HepG2 (cell line): ENCODE results near the gene PARN. TPM values are rescaled to one million over a fixed set of nuclear protein-coding genes. Genes with fewer than 3 reads are reported as not detected.
A peak's percentile ranks its signal among the peaks of the same experiment; 100 is the strongest.

ENCODE experiments used
- CENPT ChIP-seq: sonication (generic); formaldehyde crosslinking; IDR thresholded peaks from 2 replicates; pipeline ENCODE4 v1.8.0; 2022; ENCODE audit warnings: low read depth, mild to moderate bottlenecking, moderate library complexity, missing genetic modification reagents
- FOXP4 ChIP-seq: sonication (generic); formaldehyde crosslinking; IDR thresholded peaks from 2 replicates; pipeline ENCODE4 v1.4.0; 2020; ENCODE audit warnings: missing genetic modification reagents
- HES4 ChIP-seq: sonication (generic); formaldehyde crosslinking; IDR thresholded peaks from 2 replicates; pipeline ENCODE4 v1.9.0; 2021; ENCODE audit warnings: mild to moderate bottlenecking, missing genetic modification reagents, borderline replicate concordance
- IRF9 ChIP-seq: sonication (generic); formaldehyde crosslinking; IDR thresholded peaks from 2 replicates; pipeline ENCODE4 v1.8.0; 2022; ENCODE audit warnings: missing genetic modification reagents, mild to moderate bottlenecking, borderline replicate concordance
- KIAA2018 ChIP-seq: sonication (generic); formaldehyde crosslinking; IDR thresholded peaks from 2 replicates; pipeline ENCODE4 v1.5.0; 2020; ENCODE audit warnings: mild to moderate bottlenecking, missing genetic modification reagents, borderline replicate concordance
- REST ChIP-seq, 2 experiments: IDR thresholded peaks; 2 replicates each; pipeline ENCODE4 v1.6.1; 2011 to 2012; ENCODE audit warnings: low read length in 2 of 2, borderline replicate concordance in 1 of 2, low read depth in 1 of 2, mild to moderate bottlenecking in 1 of 2, moderate library complexity in 1 of 2
- SP4 ChIP-seq: sonication (generic); formaldehyde crosslinking; IDR thresholded peaks from 2 replicates; pipeline ENCODE4 v1.8.1; 2023; ENCODE audit warnings: mild to moderate bottlenecking, missing genetic modification reagents
- ZNF263 ChIP-seq: sonication (generic); formaldehyde crosslinking; IDR thresholded peaks from 2 replicates; pipeline ENCODE4 v1.4.0; 2020; ENCODE audit warnings: missing genetic modification reagents
- ZNF317 ChIP-seq: sonication (generic); formaldehyde crosslinking; IDR thresholded peaks from 2 replicates; pipeline ENCODE4 v1.5.0; 2020; ENCODE audit warnings: mild to moderate bottlenecking, missing genetic modification reagents
- ZNF343 ChIP-seq: sonication (generic); formaldehyde crosslinking; IDR thresholded peaks from 2 replicates; pipeline ENCODE4 v1.4.0; 2020; ENCODE audit warnings: mild to moderate bottlenecking, missing genetic modification reagents
- ZNF496 ChIP-seq: sonication (generic); formaldehyde crosslinking; IDR thresholded peaks from 2 replicates; pipeline ENCODE4 v1.8.1; 2023; ENCODE audit warnings: mild to moderate bottlenecking, moderate library complexity, missing genetic modification reagents; ENCODE audit not compliant: insufficient replicate concordance
- ZNF615 ChIP-seq: sonication (generic); formaldehyde crosslinking; IDR thresholded peaks from 2 replicates; pipeline ENCODE4 v1.5.0; 2020; ENCODE audit warnings: mild to moderate bottlenecking, missing genetic modification reagents, borderline replicate concordance
- ZSCAN25 ChIP-seq: sonication (generic); formaldehyde crosslinking; IDR thresholded peaks from 2 replicates; pipeline ENCODE4 v1.8.0; 2022; ENCODE audit warnings: mild to moderate bottlenecking, missing genetic modification reagents
- polyA plus RNA-seq, 8 experiments: library from polyadenylated mRNA; depleted of rRNA in 3 of 8; stranded (reverse) in 7 of 8; unstranded in 1 of 8; fragments of >200 nt; fragmentation: Illumina TruSeq in 4 of 8; extraction: Trizol in 4 of 8; gene quantifications; 2 replicates each; pipeline versions ENCODE4 v1.2.1 to v1.2.3, GENCODE V29; 2011 to 2016; ENCODE audit warnings: low read depth in 4 of 8, missing spikeins in 1 of 8, mixed read lengths in 1 of 8; ENCODE audit not compliant: insufficient read depth in 1 of 8
- total RNA-seq, 5 experiments: library from RNA; depleted of rRNA; stranded (reverse); fragments of >200 nt; fragmentation: Illumina TruSeq; extraction: Trizol; gene quantifications; 2 replicates each; pipeline ENCODE4 v1.2.3, GENCODE V29; 2016; ENCODE audit warnings: low read depth in 1 of 5

Gene PARN
- total and polyA plus RNA-seq, 2 of the 13 experiments (the other 11 are each of a cell fraction or from before 2014, with no cell fraction given): 13.3 to 47.6 TPM

GRCh38 chr16:14420721-14421488 lies 209.2 kb downstream of the PARN start (continued):
- peak; percentile 42; the same call in 1 of the 2 replicates for TF ChIP-seq FOXP4 (CRISPR knock-in tag)
- no peak; the same call in 1 of the 2 replicates for TF ChIP-seq ZSCAN25 (CRISPR knock-in tag)
- TF ChIP-seq ZNF615 (CRISPR knock-in tag): no peak
- TF ChIP-seq ZNF343 (CRISPR knock-in tag): no peak
- no peak for TF ChIP-seq REST (IDR thresholded peaks at IDR 0.05; ENCODE audit: borderline replicate concordance in 1 of 2, low read depth in 1 of 2, low read length in 2 of 2)
- no peak for TF ChIP-seq IRF9
- no peak for TF ChIP-seq ZNF317
- no peak for TF ChIP-seq CENPT (CRISPR knock-in tag)
- no peak for TF ChIP-seq ZNF496 (CRISPR knock-in tag)
- no peak; the same call in 1 of the 2 replicates for TF ChIP-seq ZNF263 (CRISPR knock-in tag)
- no peak for TF ChIP-seq KIAA2018 (CRISPR knock-in tag)
- no peak for TF ChIP-seq HES4 (CRISPR knock-in tag)
- TF ChIP-seq SP4 (CRISPR knock-in tag): peak; percentile 26; the same call in 1 of the 2 replicates
